Measurements from ENCODE around the gene WDR41.

The WDR41 gene

DNA sequence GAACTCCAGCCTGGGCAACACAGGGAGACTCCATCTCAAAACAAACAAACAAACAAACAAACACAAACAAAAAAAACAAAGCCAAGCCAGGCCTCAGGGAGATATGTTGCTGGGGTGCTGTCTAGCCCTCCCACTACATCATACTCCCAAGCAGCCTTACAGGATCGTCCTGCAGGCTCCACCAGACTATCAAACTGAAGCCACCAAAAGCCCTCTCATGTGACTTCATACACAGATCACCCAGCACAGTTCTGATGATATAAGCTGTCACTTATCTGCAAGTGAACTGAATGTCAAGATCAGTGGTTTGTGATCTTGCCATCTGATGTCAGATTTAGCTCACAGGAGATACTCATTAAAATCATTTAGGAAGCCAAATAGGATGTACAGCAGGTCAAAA, 43.3 kb downstream of the WDR41 start:
- no peak for DNase-seq (ENCODE audit: low read depth in 2 of 2, low spot score in 1 of 2)

DNA sequence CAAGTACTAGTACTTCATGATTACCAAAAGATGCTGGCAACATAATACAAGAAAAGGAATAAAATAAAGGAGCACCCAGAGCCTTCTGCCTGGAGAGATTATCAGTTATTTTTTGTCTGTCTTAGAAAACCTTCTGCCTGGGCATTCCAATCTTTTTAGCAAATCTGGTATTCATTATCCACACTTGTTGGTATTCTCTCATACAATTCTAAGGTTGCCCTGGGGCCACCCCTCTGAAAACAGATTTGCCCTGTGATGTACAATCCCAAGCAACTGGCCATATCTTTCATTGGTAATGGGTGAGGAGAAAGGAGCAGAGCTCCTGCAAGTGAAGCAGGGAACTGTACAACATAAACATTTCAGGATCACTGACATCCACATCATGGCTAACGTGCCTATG, 47.8 kb downstream of the WDR41 start:
- DNase-seq (ENCODE audit: low read depth in 2 of 2, low spot score in 1 of 2) = no peak

- no peak for DNase-seq (ENCODE audit: low read depth in 2 of 2, low spot score in 1 of 2)
Measured at GRCh38 chr5:77443670-77444069, 48.4 kb downstream of the WDR41 start.

- no peak for DNase-seq (ENCODE audit: low read depth in 2 of 2, low spot score in 1 of 2)
Measured at GRCh38 chr5:77438071-77438470, 54.0 kb downstream of the WDR41 start.

DNA sequence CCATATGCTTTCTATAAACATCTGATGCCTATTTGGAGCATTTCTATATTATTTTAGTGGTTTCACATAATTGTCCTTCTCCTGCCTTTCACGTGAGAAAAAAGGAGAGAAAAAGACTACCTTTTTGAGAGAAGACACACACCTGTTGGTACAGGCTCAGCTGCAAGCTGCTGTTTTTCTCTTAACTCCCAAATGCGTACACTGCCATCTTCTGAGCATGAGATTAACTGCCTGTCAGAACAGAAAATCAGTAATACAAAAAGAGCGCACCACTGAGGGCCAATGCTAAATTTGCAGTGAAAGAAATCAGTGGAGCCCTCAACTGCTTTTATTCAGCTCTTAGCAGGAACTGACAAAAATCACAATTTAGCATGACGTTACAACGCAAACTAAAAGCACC, 54.9 kb downstream of the WDR41 start:
- DNase-seq (ENCODE audit: low read depth in 2 of 2, low spot score in 1 of 2) = no peak

- DNase-seq (ENCODE audit: low read depth in 2 of 2, low spot score in 1 of 2) = no peak
Measured at GRCh38 chr5:77431719-77432118, 60.4 kb downstream of the WDR41 start.

GRCh38 chr5:77431286-77431685, 60.8 kb downstream of the WDR41 start:
- no peak for DNase-seq (ENCODE audit: low read depth in 2 of 2, low spot score in 1 of 2)

DNA sequence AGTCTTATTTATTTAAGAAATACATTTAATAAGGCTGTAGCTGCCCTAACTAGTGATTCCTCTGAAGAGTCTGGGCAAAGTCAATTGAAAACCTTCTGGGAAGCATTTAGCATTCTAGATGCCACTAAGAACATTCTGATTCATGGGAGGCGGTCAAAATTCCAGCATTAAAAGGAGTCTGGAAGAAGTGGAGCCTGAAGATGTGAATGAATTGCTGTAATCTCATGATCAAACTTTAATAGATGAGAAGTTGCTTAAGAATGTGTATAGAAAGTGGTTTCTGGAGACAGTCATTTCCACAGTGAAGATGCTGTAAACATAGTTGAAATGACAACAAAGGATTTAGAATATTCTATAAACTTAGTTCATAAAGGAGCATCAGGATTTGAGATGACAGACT, 61.4 kb downstream of the WDR41 start:
- no peak for DNase-seq (ENCODE audit: low read depth in 2 of 2, low spot score in 1 of 2)

- no peak for DNase-seq (ENCODE audit: low read depth in 2 of 2, low spot score in 1 of 2)
Measured at GRCh38 chr5:77428526-77428925, 63.6 kb downstream of the WDR41 start.

DNA sequence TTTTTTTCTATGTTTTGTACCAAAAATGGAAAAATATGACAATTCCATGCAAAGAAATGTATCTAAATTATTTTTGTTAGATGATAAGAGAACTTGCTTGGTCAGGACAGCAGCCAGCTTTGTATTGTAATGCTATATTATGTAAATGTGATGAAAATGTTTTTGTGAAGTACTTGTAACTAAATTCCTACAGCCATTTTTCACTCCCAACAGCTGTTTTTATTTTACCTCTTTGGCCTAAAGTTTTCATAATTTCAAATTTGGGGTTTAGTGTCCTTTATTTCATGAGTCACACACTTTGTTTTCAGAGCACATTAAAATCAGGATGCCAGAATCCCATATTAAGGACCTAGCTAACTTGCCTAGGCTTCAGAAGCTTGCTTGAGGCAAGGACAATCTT, 64.1 kb downstream of the WDR41 start:
- no peak for DNase-seq (ENCODE audit: low read depth in 2 of 2, low spot score in 1 of 2)

GRCh38 chr5:77426670-77427069, 65.4 kb downstream of the WDR41 start:
- no peak for DNase-seq (ENCODE audit: low read depth in 2 of 2, low spot score in 1 of 2)

GRCh38 chr5:77425998-77426659, 66.0 kb downstream of the WDR41 start:
- no peak for DNase-seq (ENCODE audit: low read depth in 2 of 2, low spot score in 1 of 2)

DNA sequence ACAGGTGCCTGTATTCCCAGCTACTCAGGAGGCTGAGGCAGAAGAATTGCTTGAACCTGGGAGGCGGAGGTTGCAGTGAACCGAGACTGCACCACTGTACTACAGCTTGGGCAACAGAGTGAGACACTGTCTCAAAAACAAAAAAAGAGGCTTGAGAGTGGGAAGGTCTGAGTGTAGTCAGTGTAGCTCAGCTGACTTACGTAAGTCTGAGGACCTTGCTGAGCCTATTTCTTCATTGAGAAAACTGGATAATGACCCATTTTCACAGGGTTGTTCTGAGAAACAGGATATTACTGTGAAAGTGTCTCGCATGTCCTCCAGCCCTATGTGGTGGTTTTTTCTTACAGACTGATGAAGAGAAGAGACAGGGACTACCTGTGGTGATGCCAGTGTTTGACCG, 66.7 kb downstream of the WDR41 start:
- no peak for DNase-seq (ENCODE audit: low read depth in 2 of 2, low spot score in 1 of 2)

DNA sequence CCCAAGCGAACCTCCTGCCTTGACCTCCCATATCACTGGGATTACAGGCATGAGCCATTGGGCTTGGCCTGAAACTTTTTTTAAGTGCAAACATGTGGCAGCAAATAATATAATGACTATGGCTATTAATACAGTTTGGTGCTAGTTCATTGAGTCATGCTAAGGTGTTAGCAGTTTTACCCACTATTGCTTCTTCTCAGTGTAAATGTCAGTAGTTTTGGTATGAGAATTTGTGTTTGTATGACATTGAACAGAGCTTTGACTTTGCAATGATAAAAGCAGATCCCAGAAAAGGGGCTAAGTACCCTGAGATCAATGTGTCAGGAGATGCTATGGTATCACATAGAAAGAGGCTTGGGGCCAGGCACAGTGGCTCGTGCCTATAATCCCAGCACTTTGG, 67.2 kb downstream of the WDR41 start:
- DNase-seq (ENCODE audit: low read depth in 2 of 2, low spot score in 1 of 2) = no peak

DNA sequence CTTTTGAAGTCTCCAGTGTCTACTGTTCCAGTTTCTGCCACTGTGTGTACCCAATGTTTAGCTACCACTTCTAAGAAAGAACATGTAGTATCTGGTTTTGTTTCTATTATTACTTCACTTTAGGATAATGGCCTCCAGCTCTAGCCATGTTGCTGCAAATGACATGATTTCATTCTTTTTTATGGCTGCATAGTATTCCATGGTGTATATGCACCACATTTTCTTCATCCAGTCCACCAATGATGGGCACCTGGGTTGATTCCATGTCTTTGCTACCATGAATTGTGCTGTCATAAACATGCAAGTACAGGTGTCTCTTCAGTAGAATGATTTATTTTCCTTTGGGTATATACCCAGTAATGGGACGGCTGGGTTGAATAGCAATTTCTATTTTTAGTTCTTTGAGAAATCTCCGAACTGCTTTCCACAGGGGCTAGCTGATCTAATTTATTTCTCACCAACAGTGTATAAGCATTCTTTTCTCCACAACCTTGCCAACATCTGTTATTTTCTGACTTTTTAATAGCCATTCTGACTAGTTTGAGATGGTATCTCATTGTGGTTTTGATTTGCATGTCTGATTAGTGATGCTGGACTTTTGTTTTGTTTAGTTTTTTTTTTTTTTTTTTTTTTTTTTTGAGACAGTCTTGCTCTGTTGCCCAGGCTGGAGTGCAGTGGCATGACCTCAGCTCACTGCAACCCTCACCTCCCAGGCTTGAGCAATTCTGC, 68.9 kb downstream of the WDR41 start:
- no peak for DNase-seq (ENCODE audit: low read depth in 2 of 2, low spot score in 1 of 2)

DNA sequence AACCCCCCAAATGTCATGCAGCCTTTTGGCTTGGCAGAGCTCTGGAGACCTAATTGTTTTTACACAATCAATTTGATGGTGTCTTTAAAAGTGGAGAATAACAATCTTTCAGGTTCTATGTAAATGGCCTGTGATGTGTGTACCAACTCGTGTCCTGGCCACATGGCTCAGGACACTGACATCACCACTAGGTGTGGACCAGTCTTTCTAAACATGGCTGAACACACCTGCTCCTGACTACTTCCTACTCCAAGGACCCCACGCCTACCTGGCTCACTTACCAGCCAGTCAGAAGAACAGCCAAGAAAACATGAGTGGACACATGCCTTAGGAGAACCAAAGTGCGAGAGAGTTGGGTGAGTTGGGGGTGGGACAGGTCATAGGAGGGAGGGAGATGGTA, 71.2 kb downstream of the WDR41 start:
- no peak for DNase-seq (ENCODE audit: low read depth in 2 of 2, low spot score in 1 of 2)

DNA sequence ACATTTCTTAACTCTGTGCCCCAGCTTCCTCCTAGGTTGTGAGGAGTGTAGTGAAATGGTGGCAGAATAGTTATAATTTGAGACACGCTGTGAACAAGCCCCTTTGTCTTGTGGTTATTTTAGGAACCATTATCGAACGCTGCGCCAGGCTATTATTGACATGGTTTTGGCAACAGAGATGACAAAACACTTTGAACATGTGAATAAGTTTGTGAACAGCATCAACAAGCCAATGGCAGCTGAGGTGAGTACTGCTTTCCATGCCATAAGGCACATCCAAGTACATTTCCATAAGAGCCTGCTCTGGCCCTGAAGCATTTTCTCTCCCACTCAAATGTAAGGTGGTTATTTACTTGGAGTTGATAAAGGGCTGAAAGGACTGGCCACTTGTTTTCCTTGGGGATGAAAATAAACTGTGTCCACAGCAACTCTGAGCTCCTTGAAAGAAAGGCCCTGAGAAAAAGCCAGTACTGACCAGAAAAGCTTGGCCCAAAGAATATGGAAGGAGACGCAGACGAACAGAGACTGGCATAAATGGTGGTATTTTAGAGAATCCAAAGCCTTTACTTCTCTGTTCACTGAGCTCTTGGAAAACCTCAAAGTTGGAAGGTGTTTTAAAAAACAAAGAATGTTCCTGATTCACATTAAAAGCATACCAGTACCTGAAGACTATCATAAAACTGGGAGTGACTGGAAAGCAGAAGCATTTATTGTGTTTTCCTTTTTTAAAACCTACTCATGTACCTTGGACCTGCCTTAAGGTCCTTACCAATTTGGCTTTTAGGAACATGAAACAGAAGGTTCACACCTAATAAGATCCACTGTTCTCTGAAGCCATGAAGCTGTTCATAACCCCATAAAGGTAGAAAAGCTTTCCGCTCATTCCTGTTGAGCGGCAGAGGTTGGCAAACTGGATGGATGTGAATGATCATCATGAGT, 72.2 kb downstream of the WDR41 start:
- no peak for DNase-seq (ENCODE audit: low read depth in 2 of 2, low spot score in 1 of 2)

DNA sequence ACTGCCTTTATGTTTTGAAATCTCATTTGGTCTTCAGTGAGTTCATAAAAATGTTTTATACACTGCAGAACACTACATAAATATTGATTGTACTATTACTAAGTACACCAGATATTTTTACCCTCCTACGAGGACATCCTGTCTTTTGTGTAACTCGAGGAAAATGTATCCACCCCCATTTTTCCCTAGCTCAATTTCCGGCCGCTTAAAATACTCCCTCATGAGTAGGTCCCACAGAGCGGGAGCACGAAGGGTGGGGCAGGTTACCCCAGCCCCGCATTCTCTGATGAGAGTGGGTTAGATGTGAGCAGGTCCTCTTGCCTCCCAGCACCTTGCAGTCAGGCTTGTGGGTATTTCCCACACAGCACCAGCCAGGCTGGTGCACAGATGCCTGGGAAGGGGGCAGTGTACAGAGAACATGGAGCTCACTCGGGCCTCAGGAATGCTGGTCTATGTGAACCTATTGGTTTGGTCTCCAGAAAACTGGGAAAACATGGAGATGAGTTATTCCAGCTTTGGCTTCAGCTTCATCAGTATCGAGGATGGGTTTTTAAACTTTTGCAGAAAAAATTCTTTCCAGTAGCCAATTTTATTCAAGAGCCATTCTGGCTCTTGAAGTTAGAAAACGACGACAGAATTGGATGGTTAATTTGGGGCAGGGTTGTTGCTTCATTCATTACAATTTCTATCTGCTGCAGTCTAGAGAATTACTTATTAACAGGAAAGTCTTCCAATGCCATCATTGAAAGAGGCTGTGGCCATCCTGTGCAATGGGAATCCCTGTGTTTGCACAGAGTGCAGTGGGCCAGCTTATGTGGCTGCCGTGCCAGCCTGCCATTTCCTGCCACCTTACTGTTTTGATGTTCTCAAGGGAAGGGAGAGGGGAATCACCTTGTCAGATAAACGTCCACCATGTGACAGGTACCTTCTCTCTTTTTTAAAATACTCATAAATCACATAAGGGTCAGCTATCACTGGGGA, 73.2 kb downstream of the WDR41 start:
- DNase-seq (ENCODE audit: low read depth in 2 of 2, low spot score in 1 of 2) = no peak

GRCh38 chr5:77418162-77418561, 74.0 kb downstream of the WDR41 start:
- DNase-seq (ENCODE audit: low read depth in 2 of 2, low spot score in 1 of 2) = no peak

- no peak for DNase-seq (ENCODE audit: low read depth in 2 of 2, low spot score in 1 of 2)
Measured at GRCh38 chr5:77413049-77413448, 79.1 kb downstream of the WDR41 start.
